IMR-90 (cell line): ENCODE measurements around the gene DEUP1. TPM values are rescaled to one million over a fixed set of nuclear protein-coding genes. Genes with fewer than 3 reads are reported as not detected.

ENCODE experiments used
- ATAC-seq: fragments of 200-7000 bp; cut with Tn5 transposase; 2 replicates; pipeline ENCODE4 v1.9.1; 2020; ENCODE audit warnings: low read depth, mild to moderate bottlenecking, moderate library complexity
- BruUV-seq: library from RNA; stranded (reverse); fragments of 400-500 nt; replicated peaks from 2 replicates; lab custom pipeline; 2021; lab: Mats Ljungman, UMichigan
- CTCF ChIA-PET: fragments of 300-600 bp; formaldehyde crosslinking; extraction: SDS; loops from one replicate; lab custom pipeline; 2021; ENCODE audit warnings: antibody characterized with exemption; lab: Yijun Ruan, JAX
- POLR2A ChIA-PET: fragments of 300-600 bp; sonication (Branson Sonifier 250); formaldehyde crosslinking; loops from one replicate; lab custom pipeline; 2022; ENCODE audit warnings: antibody characterized with exemption; ENCODE audit not compliant: unreplicated experiment; lab: Charles Lee
- DNase-seq: peaks from one replicate; pipeline ENCODE4 v3.0.0; 2013
- H2AFZ ChIP-seq: replicated peaks from 2 replicates; pipeline ENCODE3; 2013; ENCODE audit warnings: low read length, mild to moderate bottlenecking; ENCODE audit not compliant: poor library complexity
- H2AK5ac ChIP-seq: 2 replicates; pipeline ENCODE4 v1.6.1; 2013; ENCODE audit warnings: low read depth, low read length, inconsistent platforms
- H2AK9ac ChIP-seq: replicated peaks from 2 replicates; pipeline ENCODE3; 2013; ENCODE audit warnings: mild to moderate bottlenecking, low read depth, low read length, moderate library complexity; ENCODE audit not compliant: poor library complexity
- H2BK120ac ChIP-seq: 2 replicates; pipeline ENCODE4 v1.6.1; 2013; ENCODE audit warnings: low read depth, low read length, inconsistent platforms
- H2BK15ac ChIP-seq: 3 replicates; pipeline ENCODE4 v1.6.1; 2013; ENCODE audit warnings: low read depth, low read length, inconsistent platforms
- H2BK20ac ChIP-seq: 2 replicates; pipeline ENCODE4 v1.6.1; 2013; ENCODE audit warnings: low read depth, mild to moderate bottlenecking, inconsistent platforms, low read length, moderate library complexity
- H2BK5ac ChIP-seq: 2 replicates; pipeline ENCODE4 v1.6.1; 2013; ENCODE audit warnings: mild to moderate bottlenecking, low read depth, low read length, inconsistent platforms; ENCODE audit not compliant: poor library complexity, severe bottlenecking
- H3K14ac ChIP-seq: replicated peaks from 2 replicates; pipeline ENCODE4 v1.6.1; 2013; ENCODE audit warnings: low read depth, low read length, inconsistent platforms
- H3K18ac ChIP-seq: 2 replicates; pipeline ENCODE4 v1.6.1; 2013; ENCODE audit warnings: low read depth, low read length, control low read depth
- H3K23ac ChIP-seq: 2 replicates; pipeline ENCODE4 v1.6.1; 2013; ENCODE audit warnings: low read depth, low read length, inconsistent platforms
- H3K27ac ChIP-seq: 2 replicates; pipeline ENCODE4 v1.5.1; 2013; ENCODE audit warnings: mild to moderate bottlenecking, control low read depth, low read length; ENCODE audit not compliant: insufficient read depth
- H3K27me3 ChIP-seq: 2 replicates; pipeline ENCODE4 v1.6.1; 2013; ENCODE audit warnings: low read length; ENCODE audit not compliant: control insufficient read depth, insufficient read depth
- H3K36me3 ChIP-seq: 2 replicates; pipeline ENCODE4 v1.6.1; 2013; ENCODE audit warnings: low read length, mixed read lengths; ENCODE audit not compliant: control insufficient read depth, insufficient read depth
- H3K4ac ChIP-seq: 2 replicates; pipeline ENCODE4 v1.6.1; 2013; ENCODE audit warnings: low read depth, low read length, inconsistent platforms
- H3K4me1 ChIP-seq: 2 replicates; pipeline ENCODE4 v1.6.1; 2013; ENCODE audit warnings: low read length, mixed read lengths; ENCODE audit not compliant: control insufficient read depth, insufficient read depth
- H3K4me2 ChIP-seq: 2 replicates; pipeline ENCODE4 v1.6.1; 2013; ENCODE audit warnings: low read depth, mild to moderate bottlenecking, control low read depth, low read length, moderate library complexity
- H3K4me3 ChIP-seq: 2 replicates; pipeline ENCODE4 v1.5.1; 2013; ENCODE audit warnings: low read depth, mild to moderate bottlenecking, control low read depth, low read length, moderate library complexity; ENCODE audit not compliant: insufficient read depth
- H3K56ac ChIP-seq: 2 replicates; pipeline ENCODE4 v1.6.1; 2013; ENCODE audit warnings: low read length, inconsistent platforms; ENCODE audit not compliant: insufficient read depth; ENCODE audit errors: extremely low read depth
- H3K79me1 ChIP-seq, 2 experiments: 2 replicates each; pipeline ENCODE4 v1.6.1; 2013; ENCODE audit warnings: low read length in 2 of 2, inconsistent platforms in 1 of 2, low read depth in 1 of 2
- H3K9ac ChIP-seq: 2 replicates; pipeline ENCODE4 v1.6.1; 2013; ENCODE audit warnings: low read depth, low read length, control low read depth
- H3K9me1 ChIP-seq: 2 replicates; pipeline ENCODE4 v1.6.1; 2013; ENCODE audit warnings: low read length, inconsistent platforms; ENCODE audit not compliant: insufficient read depth
- H3K9me3 ChIP-seq: 2 replicates; pipeline ENCODE4 v1.6.1; 2013; ENCODE audit warnings: low read length; ENCODE audit not compliant: control insufficient read depth, insufficient read depth
- H4K20me1 ChIP-seq: 2 replicates; pipeline ENCODE4 v1.6.1; 2013; ENCODE audit warnings: low read length, inconsistent platforms; ENCODE audit not compliant: insufficient read depth
- H4K5ac ChIP-seq: 2 replicates; pipeline ENCODE4 v1.6.1; 2013; ENCODE audit warnings: mild to moderate bottlenecking, low read depth, low read length, control low read depth
- H4K8ac ChIP-seq, 2 experiments: 2 replicates each; pipeline ENCODE4 v1.6.1; 2013; ENCODE audit warnings: low read depth in 2 of 2, low read length in 2 of 2, control low read depth in 1 of 2, inconsistent platforms in 1 of 2
- H4K91ac ChIP-seq: 2 replicates; pipeline ENCODE4 v1.6.1; 2013; ENCODE audit warnings: low read depth, low read length, inconsistent platforms; ENCODE audit not compliant: insufficient read depth
- BHLHE40 ChIP-seq: fragments of 150-350 bp; IDR thresholded peaks from 2 replicates; pipeline ENCODE4 v1.6.1; 2016; ENCODE audit warnings: mild to moderate bottlenecking, low read depth, low read length
- CEBPB ChIP-seq: IDR thresholded peaks from 2 replicates; pipeline ENCODE4 v1.6.1; 2012; ENCODE audit warnings: low read depth, low read length, improper control_type of control experiment
- CHD1 ChIP-seq: IDR thresholded peaks from 2 replicates; pipeline ENCODE4 v1.6.1; 2012; ENCODE audit warnings: low read depth, low read length, improper control_type of control experiment
- CTCF ChIP-seq: conservative IDR thresholded peaks from 2 replicates; pipeline ENCODE4 v1.5.1; 2012; ENCODE audit warnings: mild to moderate bottlenecking, low read depth, low read length, improper control_type of control experiment
- ELK1 ChIP-seq: fragments of 150-350 bp; IDR thresholded peaks from 2 replicates; pipeline ENCODE4 v1.6.1; 2016; ENCODE audit warnings: low read depth, mild to moderate bottlenecking, low read length, moderate library complexity, borderline replicate concordance
- FOS ChIP-seq: fragments of 150-350 bp; IDR thresholded peaks from 2 replicates; pipeline ENCODE4 v1.6.1; 2016; ENCODE audit warnings: low read depth, low read length
- MAFK ChIP-seq: IDR thresholded peaks from 2 replicates; pipeline ENCODE4 v1.6.1; 2012; ENCODE audit warnings: low read depth, low read length, improper control_type of control experiment
- MAZ ChIP-seq: IDR thresholded peaks from 2 replicates; pipeline ENCODE4 v1.6.1; 2012; ENCODE audit warnings: low read depth, mild to moderate bottlenecking, low read length, improper control_type of control experiment, moderate library complexity, borderline replicate concordance
- MXI1 ChIP-seq: IDR thresholded peaks from 2 replicates; pipeline ENCODE4 v1.6.1; 2012; ENCODE audit warnings: low read depth, mild to moderate bottlenecking, low read length, moderate library complexity, borderline replicate concordance
- NFE2L2 ChIP-seq: fragments of 150-350 bp; IDR thresholded peaks from 2 replicates; pipeline ENCODE4 v1.6.1; 2016; ENCODE audit warnings: low read depth, mild to moderate bottlenecking, low read length
- POLR2A ChIP-seq: IDR thresholded peaks from 2 replicates; pipeline ENCODE4 v1.6.1; 2012; ENCODE audit warnings: mild to moderate bottlenecking, low read depth, low read length
- RAD21 ChIP-seq: IDR thresholded peaks from 2 replicates; pipeline ENCODE4 v1.6.1; 2012; ENCODE audit warnings: low read length, improper control_type of control experiment
- RCOR1 ChIP-seq: IDR thresholded peaks from 2 replicates; pipeline ENCODE4 v1.6.1; 2012; ENCODE audit warnings: mild to moderate bottlenecking, low read length, improper control_type of control experiment; ENCODE audit not compliant: insufficient replicate concordance
- RFX5 ChIP-seq: IDR thresholded peaks from 2 replicates; pipeline ENCODE4 v1.8.0; 2012; ENCODE audit warnings: low read depth, mild to moderate bottlenecking, low read length, moderate library complexity
- SMC3 ChIP-seq: fragments of 150-350 bp; IDR thresholded peaks from 2 replicates; pipeline ENCODE4 v1.6.1; 2016; ENCODE audit warnings: low read depth, mild to moderate bottlenecking, antibody characterized with exemption, low read length, moderate library complexity
- USF2 ChIP-seq: fragments of 150-350 bp; IDR thresholded peaks from 2 replicates; pipeline ENCODE4 v1.6.1; 2017; ENCODE audit warnings: mild to moderate bottlenecking, antibody characterized with exemption, low read length, low read depth
- WGBS, 2 experiments: methylation state at CpG; one replicate each; pipeline versions ENCODE4 v1.1.5 to v1.1.7; 2013; ENCODE audit warnings: missing lambda C conversion rate in 2 of 2; ENCODE audit not compliant: insufficient read length in 1 of 2; ENCODE audit errors: extremely low coverage in 2 of 2; 5-methylcytosine and 5-hydroxymethylcytosine counted together
- dilution Hi-C: fragments of 300-500 bp; cut with HindIII; formaldehyde crosslinking; loops from one replicate; pipeline ENCODE4 v1.14.3; 2018; ENCODE audit warnings: low sequenced_read_pairs; ENCODE audit not compliant: unreplicated experiment
- in situ Hi-C: fragments of 300-500 bp; cut with MboI; formaldehyde crosslinking; loops from 3 replicates; pipeline ENCODE4 v1.14.3; 2019; ENCODE audit warnings: low sequenced_read_pairs, inconsistent platforms, mixed read lengths
- intact Hi-C: fragments of 100-400 bp; cut with micrococcal nuclease; formaldehyde crosslinking; loops from 2 replicates; pipeline ENCODE4 v1.10.0; 2022
- polyA plus RNA-seq, 3 experiments: library from polyadenylated mRNA; depleted of rRNA; stranded (reverse); fragments of >200 nt; gene quantifications; 2 replicates each; pipeline ENCODE4 v1.2.3, GENCODE V29; 2012; ENCODE audit warnings: low replicate concordance in 1 of 3
- total RNA-seq: library from RNA; depleted of rRNA; stranded (reverse); fragments of >200 nt; gene quantifications from 2 replicates; pipeline ENCODE4 v1.2.3, GENCODE V29; 2012

The DEUP1 gene
- total and polyA plus RNA-seq, 2 of the 4 experiments (the other 2 are of a cell fraction), result not detected

- POLR2A ChIA-PET, result no interaction called here
Measured at GRCh38 chr11:93487032-93487483, 156.5 kb downstream of the DEUP1 start.

More at GRCh38 chr11:93487032-93487483, 156.5 kb downstream of the DEUP1 start:
- in situ Hi-C loops, result no loop called here
- dilution Hi-C loops, result no loop called here
- H3K18ac ChIP-seq, result no peak overlapping the region
- BruUV-seq, result no TSS peak
- no peak overlapping the region for H4K8ac ChIP-seq
- H4K20me1 ChIP-seq, result no peaks in the 10 kb centered on the region; the same call in 1 of the 2 replicates
- no peaks in the 10 kb centered on the region for H3K27me3 ChIP-seq
- 0 out of 4 replicates have a peak, but pooled peaks cover 0 to 4% of the 10 kb centered on the region in 2 experiments for H3K79me1 ChIP-seq
- H3K27ac ChIP-seq, result no peak overlapping the region
- H3K36me3 ChIP-seq, result no peaks in the 10 kb centered on the region
- DNase-seq, result no peak
- no peak overlapping the region for H3K14ac ChIP-seq
- H3K4me2 ChIP-seq, result no peak overlapping the region
- no peak overlapping the region for H3K4ac ChIP-seq
- no peak overlapping the region for H2BK120ac ChIP-seq
- no peak overlapping the region for H4K5ac ChIP-seq
- H2AK9ac ChIP-seq, result peak overlapping the region; percentile 42
- H3K23ac ChIP-seq, result no peak overlapping the region
- peaks cover 8% of the 10 kb centered on the region for H3K9me1 ChIP-seq
- intact Hi-C loops, result no loop called here
- no peak overlapping the region for H3K9ac ChIP-seq
- H3K4me3 ChIP-seq, result no peak overlapping the region
- no peak overlapping the region for H2AK5ac ChIP-seq
- CTCF ChIA-PET, result interaction anchor here (0.5 kb wide), 1 partner anchor 39 kb away, joined by 3 read pairs; no protein-coding TSS in a partner anchor
- ATAC-seq, result no peak
- H3K4me1 ChIP-seq, result peaks cover 3% of the 10 kb centered on the region; the same call in 1 of the 2 replicates
- H3K9me3 ChIP-seq, result no peaks in the 10 kb centered on the region
- 48% methylated on average over 3 of the region's 7 CpGs; no CpG with 5 or more reads in 1 of the 2 experiments for WGBS, 2 experiments
- no peak overlapping the region for H4K91ac ChIP-seq
- no peak overlapping the region for H3K56ac ChIP-seq
- no peak for TF ChIP-seq RAD21
- TF ChIP-seq ELK1, result no peak
- no peak for TF ChIP-seq USF2
- TF ChIP-seq MAFK, result no peak
- no peak for TF ChIP-seq MAZ
- TF ChIP-seq NFE2L2, result no peak
- TF ChIP-seq CTCF, result no peak
- TF ChIP-seq BHLHE40, result no peak
- TF ChIP-seq FOS, result no peak
- no peak for TF ChIP-seq CEBPB
- TF ChIP-seq RFX5, result no peak
- no peak for TF ChIP-seq CHD1
- no peak for TF ChIP-seq SMC3
- no peak for TF ChIP-seq RCOR1
- no peak for TF ChIP-seq MXI1
- TF ChIP-seq POLR2A, result no peak
- H2BK20ac ChIP-seq, result no peak overlapping the region
- no peak overlapping the region for H2BK15ac ChIP-seq
- no peak overlapping the region for H2AFZ ChIP-seq
- no peak overlapping the region for H2BK5ac ChIP-seq
